B cell (primary cell): ENCODE results near the gene RERE. TPM values are rescaled to one million over a fixed set of nuclear protein-coding genes. Genes with fewer than 3 reads are reported as not detected.

Experiments used
- ATAC-seq: fragments of 200-7000 bp; cut with Tn5 transposase; one replicate; pipeline ENCODE4 v1.10.0; 2021; ENCODE audit warnings: low read depth, mild to moderate bottlenecking, moderate number of reproducible peaks, moderate library complexity
- CTCF ChIA-PET: fragments of 350-600 bp; sonication (Branson Sonifier 250); formaldehyde crosslinking; loops from one replicate; lab custom pipeline; 2021; ENCODE audit warnings: antibody characterized with exemption, inconsistent platforms; lab: Charles Lee
- POLR2A ChIA-PET: fragments of 350-600 bp; sonication (Branson Sonifier 250); formaldehyde crosslinking; loops from one replicate; lab custom pipeline; 2021; ENCODE audit warnings: antibody characterized with exemption; lab: Charles Lee
- DNase-seq: peaks from one replicate; pipeline ENCODE4 v3.0.0; 2013
- H2AFZ ChIP-seq: 2 replicates; pipeline ENCODE4 v1.6.1; 2012; ENCODE audit warnings: mild to moderate bottlenecking, low read depth, low read length; ENCODE audit not compliant: insufficient read depth, poor library complexity, severe bottlenecking
- H3K27ac ChIP-seq, 2 donors: 1 replicate in 1 of 2; 2 replicates in 1 of 2; pipeline ENCODE4 v1.5.1; 2012 to 2013; ENCODE audit warnings: low read length in 2 of 2, mild to moderate bottlenecking in 2 of 2, moderate library complexity in 1 of 2
- H3K27me3 ChIP-seq, 4 experiments: fragments of 200-600 bp in 1 of 4; sonication (generic) in 1 of 4; replicated peaks in 1 of 4; 1 replicate in 2 of 4; 2 replicates in 2 of 4; pipeline versions ENCODE4 v1.6.1 to v1.7.0; 2013 to 2016; ENCODE audit warnings: low read length in 3 of 4, mild to moderate bottlenecking in 2 of 4, mixed read lengths in 1 of 4, moderate library complexity in 1 of 4; ENCODE audit not compliant: insufficient read depth in 4 of 4, control insufficient read depth in 3 of 4; ENCODE audit errors: control extremely low read depth in 1 of 4
- H3K36me3 ChIP-seq, 2 experiments: replicated peaks in 1 of 2; 1 replicate in 1 of 2; 2 replicates in 1 of 2; pipeline versions ENCODE4 v1.6.1 to v1.7.1; 2013; ENCODE audit warnings: low read length in 1 of 2; ENCODE audit not compliant: insufficient read depth in 2 of 2, control insufficient read depth in 1 of 2; ENCODE audit errors: control extremely low read depth in 1 of 2, extremely low read depth in 1 of 2
- H3K4me1 ChIP-seq, 2 donors: fragments of 200-600 bp in 1 of 2; sonication (generic) in 1 of 2; 1 replicate in 1 of 2; 2 replicates in 1 of 2; pipeline versions ENCODE4 v1.5.1 to v1.6.1; 2013 to 2017; ENCODE audit warnings: low read length in 2 of 2; ENCODE audit not compliant: control insufficient read depth in 2 of 2, insufficient read depth in 2 of 2
- H3K4me2 ChIP-seq: replicated peaks from 2 replicates; pipeline ENCODE3; 2012; ENCODE audit warnings: mild to moderate bottlenecking, low read depth, low read length; ENCODE audit not compliant: poor library complexity, severe bottlenecking
- H3K4me3 ChIP-seq, 5 experiments: fragments of 200-600 bp in 1 of 5; sonication (generic) in 1 of 5; 1 replicate in 3 of 5; 2 replicates in 2 of 5; pipeline versions ENCODE4 v1.5.1 to v1.7.0; 2011 to 2016; ENCODE audit warnings: low read length in 4 of 5, mild to moderate bottlenecking in 4 of 5, low read depth in 2 of 5, control low read depth in 1 of 5, moderate library complexity in 1 of 5; ENCODE audit not compliant: insufficient read depth in 1 of 5; ENCODE audit errors: control extremely low read depth in 1 of 5, extremely low read depth in 1 of 5
- H3K79me2 ChIP-seq: fragments of 200-600 bp; sonication (generic); one replicate; pipeline ENCODE4 v1.6.0; 2016; ENCODE audit warnings: low read length; ENCODE audit not compliant: control insufficient read depth, insufficient read depth
- H3K9ac ChIP-seq: fragments of 200-600 bp; sonication (generic); 2 replicates; pipeline ENCODE4 v1.6.1; 2017; ENCODE audit warnings: mild to moderate bottlenecking, low read length, moderate library complexity
- H3K9me3 ChIP-seq, 3 donors: one replicate each; pipeline versions ENCODE4 v1.6.1 to v1.7.1; 2013; ENCODE audit warnings: low read length in 2 of 3; ENCODE audit not compliant: control insufficient read depth in 2 of 3, insufficient read depth in 1 of 3; ENCODE audit errors: control extremely low read depth in 1 of 3
- H4K20me1 ChIP-seq: 2 replicates; pipeline ENCODE4 v1.6.0; 2012; ENCODE audit warnings: mild to moderate bottlenecking, low read length; ENCODE audit not compliant: insufficient read depth, control insufficient read depth, poor library complexity, severe bottlenecking
- H3K27ac Mint-ChIP-seq: one replicate; pipeline ENCODE4 v1.8.0; 2021; ENCODE audit warnings: mixed read lengths
- H3K27me3 Mint-ChIP-seq: one replicate; pipeline ENCODE4 v1.8.0; 2021; ENCODE audit warnings: mixed read lengths
- H3K4me1 Mint-ChIP-seq: one replicate; pipeline ENCODE4 v1.8.0; 2021; ENCODE audit warnings: mixed read lengths
- H3K4me3 Mint-ChIP-seq: one replicate; pipeline ENCODE4 v1.8.0; 2021; ENCODE audit warnings: mixed read lengths
- H3K9me3 Mint-ChIP-seq: one replicate; pipeline ENCODE4 v1.8.0; 2022; ENCODE audit warnings: mixed read lengths; ENCODE audit not compliant: insufficient read depth
- EZH2 ChIP-seq: IDR thresholded peaks from 2 replicates; pipeline ENCODE4 v1.6.1; 2012; ENCODE audit warnings: borderline replicate concordance, low read depth, mild to moderate bottlenecking, moderate library complexity, low read length; ENCODE audit not compliant: insufficient read depth, poor library complexity, severe bottlenecking
- WGBS: methylation state at CpG from one replicate; pipeline ENCODE4 v1.1.5; 2013; ENCODE audit warnings: missing lambda C conversion rate; ENCODE audit not compliant: insufficient coverage; 5-methylcytosine and 5-hydroxymethylcytosine counted together
- intact Hi-C: fragments of 100-400 bp; cut with micrococcal nuclease; formaldehyde crosslinking; loops from one replicate; pipeline ENCODE4 v1.10.0; 2022
- polyA plus RNA-seq: library from polyadenylated mRNA; depleted of rRNA; stranded (reverse); fragments of >200 nt; gene quantifications from 2 replicates; pipeline ENCODE4 v1.2.3, GENCODE V29; 2012
- total RNA-seq, 2 donors: library from RNA; stranded (reverse); fragments of 120-200 nt in 1 of 2; gene quantifications; 1 replicate in 1 of 2; 2 replicates in 1 of 2; pipeline versions ENCODE4 v1.2.3 to v1.2.4, GENCODE V29; 2013 to 2022
- TF ChIP-seq, protein P1 (sequence below): fragments of 200-600 bp; IDR thresholded peaks from one replicate; pipeline ENCODE4 v1.8.0; 2022; ENCODE audit warnings: antibody characterized with exemption, mild to moderate bottlenecking

The RERE gene
- total and polyA plus RNA-seq, 2 donors (not counting 1 experiment from before 2014, with no cell fraction given) = 27.3 to 132 TPM

DNA sequence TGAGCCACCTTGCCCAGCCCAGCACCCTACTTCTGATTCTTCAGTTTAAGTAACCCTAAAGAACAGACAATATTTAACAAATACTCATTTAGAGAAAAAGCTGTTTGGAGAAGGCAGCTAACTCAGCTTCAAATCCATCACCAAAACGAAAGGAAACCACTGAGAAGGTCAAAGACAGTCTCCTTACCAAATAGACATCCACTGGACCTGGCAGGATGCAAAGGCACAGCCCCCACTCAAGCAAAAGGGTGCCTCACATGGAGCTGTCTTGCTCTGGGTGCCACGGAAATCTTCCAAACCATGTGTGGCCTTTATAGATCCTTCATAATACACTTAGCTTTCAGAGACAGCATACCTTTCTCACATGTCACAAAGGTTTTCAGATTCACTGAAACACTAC is 165.5 kb downstream of the RERE start:
- Histone ChIP-seq H3K4me3 (no peak overlapping the region), H4K20me1 (peaks cover 5% of the 10 kb centered on the region), H2AFZ (no peak overlapping the region), H3K9ac (no peak overlapping the region), H3K4me1 (peaks cover 41 to 44% of the 10 kb centered on the region in 2 donors), H3K27me3 (no peaks in the 10 kb centered on the region), H3K9me3 (no peaks in the 10 kb centered on the region), H3K27ac (peak overlapping the region in 1 of 2 donors; percentile 27), H3K4me2 (peak overlapping the region; percentile 24), H3K36me3 (peaks cover 0 to 10% of the 10 kb centered on the region in 2 experiments), H3K79me2 (peaks cover 96% of the 10 kb centered on the region)
- Mint-ChIP-seq H3K9me3 (no peaks in the 10 kb centered on the region), H3K4me3 (peak overlapping the region; percentile 44), H3K27me3 (no peaks in the 10 kb centered on the region), H3K27ac (peak overlapping the region; percentile 74), H3K4me1 (peaks cover 64% of the 10 kb centered on the region)
- TF ChIP-seq, protein P1, sequence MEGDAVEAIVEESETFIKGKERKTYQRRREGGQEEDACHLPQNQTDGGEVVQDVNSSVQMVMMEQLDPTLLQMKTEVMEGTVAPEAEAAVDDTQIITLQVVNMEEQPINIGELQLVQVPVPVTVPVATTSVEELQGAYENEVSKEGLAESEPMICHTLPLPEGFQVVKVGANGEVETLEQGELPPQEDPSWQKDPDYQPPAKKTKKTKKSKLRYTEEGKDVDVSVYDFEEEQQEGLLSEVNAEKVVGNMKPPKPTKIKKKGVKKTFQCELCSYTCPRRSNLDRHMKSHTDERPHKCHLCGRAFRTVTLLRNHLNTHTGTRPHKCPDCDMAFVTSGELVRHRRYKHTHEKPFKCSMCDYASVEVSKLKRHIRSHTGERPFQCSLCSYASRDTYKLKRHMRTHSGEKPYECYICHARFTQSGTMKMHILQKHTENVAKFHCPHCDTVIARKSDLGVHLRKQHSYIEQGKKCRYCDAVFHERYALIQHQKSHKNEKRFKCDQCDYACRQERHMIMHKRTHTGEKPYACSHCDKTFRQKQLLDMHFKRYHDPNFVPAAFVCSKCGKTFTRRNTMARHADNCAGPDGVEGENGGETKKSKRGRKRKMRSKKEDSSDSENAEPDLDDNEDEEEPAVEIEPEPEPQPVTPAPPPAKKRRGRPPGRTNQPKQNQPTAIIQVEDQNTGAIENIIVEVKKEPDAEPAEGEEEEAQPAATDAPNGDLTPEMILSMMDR = no peak
- TF ChIP-seq EZH2 = no peak
- DNase-seq (no peak), ATAC-seq (no peak)
- POLR2A ChIA-PET = no interaction called here
- intact Hi-C loops = no loop called here
- WGBS = 81% methylated on average over 2 of the region's 2 CpGs
- CTCF ChIA-PET = interaction anchor here (0.7 to 2.0 kb wide), 4 partner anchors 11 to 90 kb away, joined by 3 to 7 read pairs (median 4); no protein-coding TSS in a partner anchor

DNA sequence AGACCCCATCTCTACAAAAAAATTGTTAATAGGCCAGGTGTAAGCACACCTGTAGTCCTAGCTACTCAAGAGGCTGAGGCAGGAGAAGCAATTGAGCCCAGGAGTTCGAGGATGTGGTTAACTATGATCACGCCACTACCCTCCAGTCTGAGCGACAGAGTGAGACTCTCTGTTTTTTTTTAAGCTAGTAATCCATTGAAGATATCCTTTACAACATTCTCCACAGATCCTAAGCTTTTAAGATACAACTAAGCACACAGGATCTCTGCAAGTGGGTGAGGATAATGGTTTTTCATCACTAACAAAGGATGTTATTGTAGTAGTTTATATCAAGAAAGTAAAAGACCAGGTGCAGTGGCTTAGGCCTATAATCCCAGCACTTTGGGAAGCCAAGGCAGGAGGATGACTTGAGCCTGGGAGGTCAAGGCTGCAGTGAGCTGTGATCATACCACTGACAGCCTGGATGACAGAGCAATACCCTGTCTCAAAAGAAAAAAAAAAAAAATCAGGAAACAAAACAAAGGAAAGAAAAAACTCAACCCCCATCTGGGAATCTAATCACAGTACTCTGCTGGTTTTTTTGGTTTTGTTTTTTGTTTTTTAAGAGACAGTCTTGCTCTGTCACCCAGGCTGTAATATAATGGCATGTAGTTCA is 166.1 kb downstream of the RERE start:
- Mint-ChIP-seq H3K27ac (peak overlapping the region; percentile 74), H3K27me3 (no peaks in the 10 kb centered on the region), H3K4me3 (peak overlapping the region; percentile 44), H3K9me3 (no peaks in the 10 kb centered on the region), H3K4me1 (peaks cover 70% of the 10 kb centered on the region)
- Histone ChIP-seq H3K4me1 (peaks cover 41 to 46% of the 10 kb centered on the region in 2 donors), H3K79me2 (peaks cover 96% of the 10 kb centered on the region), H3K27ac (peak overlapping the region; percentile 18 to 27), H3K27me3 (no peaks in the 10 kb centered on the region), H4K20me1 (peaks cover 5% of the 10 kb centered on the region), H3K36me3 (peaks cover 0 to 10% of the 10 kb centered on the region in 2 experiments), H3K9me3 (no peaks in the 10 kb centered on the region), H2AFZ (no peak overlapping the region), H3K4me3 (no peak overlapping the region), H3K4me2 (peak overlapping the region; percentile 39), H3K9ac (no peak overlapping the region)
- no peak for ATAC-seq
- no peak for DNase-seq
- intact Hi-C loops = no loop called here
- TF ChIP-seq EZH2 = no peak
- TF ChIP-seq, protein P1 = no peak
- POLR2A ChIA-PET = interaction anchor here (0.6 to 0.7 kb wide), 2 partner anchors 20 to 50 kb away, joined by 3 to 8 read pairs; no protein-coding TSS in a partner anchor
- no CpG with 5 or more reads among the region's 3 CpGs for WGBS
- CTCF ChIA-PET = interaction anchor here (0.7 to 2.0 kb wide), 5 partner anchors 12 to 90 kb away, joined by 3 to 7 read pairs (median 5); no protein-coding TSS in a partner anchor
